ENCODE measurements around the gene RNASEH1. TPM values are rescaled to one million over a fixed set of nuclear protein-coding genes. Genes with fewer than 3 reads are reported as not detected.

Gene RNASEH1
- total and polyA plus RNA-seq, 2 of the 13 experiments (the other 11 are each of a cell fraction or from before 2014, with no cell fraction given), result 14.5 to 57.4 TPM

DNA sequence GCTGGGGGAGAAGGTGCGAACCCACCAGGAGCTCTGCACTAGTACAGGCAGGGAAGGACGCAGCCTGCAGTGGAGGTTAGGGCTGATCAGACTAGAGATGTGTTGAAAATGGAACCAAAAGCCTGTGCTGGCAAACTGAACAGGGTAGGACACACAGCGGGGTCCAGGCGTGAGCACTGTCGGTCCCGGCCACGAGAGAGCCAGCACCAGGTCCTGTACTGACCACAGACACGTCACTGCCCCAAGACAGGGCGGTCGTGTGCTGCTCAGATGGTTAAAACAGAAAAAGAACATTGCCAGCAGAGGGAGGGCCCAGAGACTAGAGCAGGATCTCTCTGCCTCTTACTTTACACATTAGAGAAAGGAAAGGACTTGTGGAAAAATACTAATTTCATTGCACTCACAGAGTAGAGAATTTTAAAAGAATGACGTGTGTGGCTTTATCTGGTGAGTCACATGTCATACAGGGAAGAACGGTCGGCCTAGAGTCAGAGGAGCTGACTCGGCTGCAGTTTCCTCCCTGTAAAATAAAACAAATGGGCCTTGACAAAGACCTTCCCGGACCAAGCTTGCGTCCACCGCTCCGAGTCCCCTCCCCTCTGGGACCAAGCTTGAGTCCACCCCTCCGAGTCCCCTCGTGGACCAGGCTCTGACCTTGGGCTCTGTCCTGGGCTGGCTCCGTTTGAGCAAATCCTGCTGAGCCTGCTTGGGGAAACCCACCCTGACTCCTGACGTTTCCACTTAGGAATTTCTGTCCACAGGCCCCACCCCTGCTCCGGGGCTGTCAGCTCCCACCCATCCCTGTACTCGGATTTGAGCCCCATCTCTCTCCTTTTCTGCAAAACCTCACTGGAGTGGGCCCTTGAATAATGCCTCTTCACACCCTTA, 22.1 kb downstream of the RNASEH1 start (continued):
- 0 out of 2 replicates have a peak, but pooled peaks have one; percentile 19 for TF ChIP-seq REPIN1 (CRISPR knock-in tag; IDR thresholded peaks at IDR 0.05; ENCODE audit: borderline replicate concordance, low read depth)
- TF ChIP-seq HNRNPLL (IDR thresholded peaks at IDR 0.05; ENCODE audit: low read depth, low read length, poor library complexity, severe bottlenecking), result no peak
- TF ChIP-seq NONO (IDR thresholded peaks at IDR 0.05), result no peak
- 0 out of 2 replicates have a peak, but pooled peaks have one; percentile 12 for TF ChIP-seq NONO (CRISPR knock-in tag; conservative IDR thresholded peaks at IDR 0.05)
- peak; percentile 66 for TF ChIP-seq ARNT2 (CRISPR knock-in tag; IDR thresholded peaks at IDR 0.05; ENCODE audit: low read depth)
- 0 out of 2 replicates have a peak, but pooled peaks have one; percentile 7 for TF ChIP-seq SP2 (CRISPR knock-in tag; IDR thresholded peaks at IDR 0.05)
- TF ChIP-seq TOE1 (CRISPR knock-in tag; IDR thresholded peaks at IDR 0.05), result no peak
- TF ChIP-seq EEA1 (CRISPR knock-in tag; IDR thresholded peaks at IDR 0.05; ENCODE audit: borderline replicate concordance), result no peak
- no peak for TF ChIP-seq ZNF782 (CRISPR knock-in tag; IDR thresholded peaks at IDR 0.05; ENCODE audit: borderline replicate concordance)
- TF ChIP-seq CBX5 (CRISPR knock-in tag; IDR thresholded peaks at IDR 0.05; ENCODE audit: borderline replicate concordance), result peak; percentile 23; the same call in 1 of the 2 replicates
- TF ChIP-seq NKX3-1 (CRISPR knock-in tag; IDR thresholded peaks at IDR 0.05), result no peak; the same call in 1 of the 2 replicates
- TF ChIP-seq ETV6 (CRISPR knock-in tag; conservative IDR thresholded peaks at IDR 0.05), result no peak
- TF ChIP-seq HCFC1 (IDR thresholded peaks at IDR 0.05; ENCODE audit: low read depth, low read length), result no peak
- TF ChIP-seq HNRNPK (IDR thresholded peaks at IDR 0.05; ENCODE audit: low read depth, low read length, poor library complexity, severe bottlenecking), result no peak
- no peak for TF ChIP-seq MTF2 (CRISPR knock-in tag; IDR thresholded peaks at IDR 0.05; ENCODE audit: borderline replicate concordance)
- TF ChIP-seq ATM (IDR thresholded peaks at IDR 0.05; ENCODE audit: borderline replicate concordance), result no peak
- peak; percentile 44; the same call in 1 of the 2 replicates for TF ChIP-seq BORCS8-MEF2B (CRISPR knock-in tag; IDR thresholded peaks at IDR 0.05)
- TF ChIP-seq ZNF609 (CRISPR knock-in tag; IDR thresholded peaks at IDR 0.05; ENCODE audit: borderline replicate concordance), result no peak
- no peak for TF ChIP-seq NBN (conservative IDR thresholded peaks at IDR 0.05)
- TF ChIP-seq KLF11 (CRISPR knock-in tag; IDR thresholded peaks at IDR 0.05), result no peak
- TF ChIP-seq, protein P1, sequence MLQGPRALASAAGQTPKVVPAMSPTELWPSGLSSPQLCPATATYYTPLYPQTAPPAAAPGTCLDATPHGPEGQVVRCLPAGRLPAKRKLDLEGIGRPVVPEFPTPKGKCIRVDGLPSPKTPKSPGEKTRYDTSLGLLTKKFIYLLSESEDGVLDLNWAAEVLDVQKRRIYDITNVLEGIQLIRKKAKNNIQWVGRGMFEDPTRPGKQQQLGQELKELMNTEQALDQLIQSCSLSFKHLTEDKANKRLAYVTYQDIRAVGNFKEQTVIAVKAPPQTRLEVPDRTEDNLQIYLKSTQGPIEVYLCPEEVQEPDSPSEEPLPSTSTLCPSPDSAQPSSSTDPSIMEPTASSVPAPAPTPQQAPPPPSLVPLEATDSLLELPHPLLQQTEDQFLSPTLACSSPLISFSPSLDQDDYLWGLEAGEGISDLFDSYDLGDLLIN (CRISPR knock-in tag; IDR thresholded peaks at IDR 0.05; ENCODE audit: borderline replicate concordance), result no peak
- TF ChIP-seq ZNF326 (CRISPR knock-in tag; IDR thresholded peaks at IDR 0.05; ENCODE audit: borderline replicate concordance), result no peak
- TF ChIP-seq ZNF766 (CRISPR knock-in tag; IDR thresholded peaks at IDR 0.05; ENCODE audit: borderline replicate concordance), result 0 out of 2 replicates have a peak, but pooled peaks have one; percentile 81
- TF ChIP-seq, protein P2, sequence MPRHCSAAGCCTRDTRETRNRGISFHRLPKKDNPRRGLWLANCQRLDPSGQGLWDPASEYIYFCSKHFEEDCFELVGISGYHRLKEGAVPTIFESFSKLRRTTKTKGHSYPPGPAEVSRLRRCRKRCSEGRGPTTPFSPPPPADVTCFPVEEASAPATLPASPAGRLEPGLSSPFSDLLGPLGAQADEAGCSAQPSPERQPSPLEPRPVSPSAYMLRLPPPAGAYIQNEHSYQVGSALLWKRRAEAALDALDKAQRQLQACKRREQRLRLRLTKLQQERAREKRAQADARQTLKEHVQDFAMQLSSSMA (CRISPR knock-in tag; IDR thresholded peaks at IDR 0.05), result no peak

Measured in HepG2 (cell line).